ENCODE results near the gene ATP1A3.
"Not testable (repeated sequence)": the region's sequence is repeated elsewhere in the genome, so short reads cannot be mapped to it uniquely, and the experiment has no call there.

The ATP1A3 gene

DNA sequence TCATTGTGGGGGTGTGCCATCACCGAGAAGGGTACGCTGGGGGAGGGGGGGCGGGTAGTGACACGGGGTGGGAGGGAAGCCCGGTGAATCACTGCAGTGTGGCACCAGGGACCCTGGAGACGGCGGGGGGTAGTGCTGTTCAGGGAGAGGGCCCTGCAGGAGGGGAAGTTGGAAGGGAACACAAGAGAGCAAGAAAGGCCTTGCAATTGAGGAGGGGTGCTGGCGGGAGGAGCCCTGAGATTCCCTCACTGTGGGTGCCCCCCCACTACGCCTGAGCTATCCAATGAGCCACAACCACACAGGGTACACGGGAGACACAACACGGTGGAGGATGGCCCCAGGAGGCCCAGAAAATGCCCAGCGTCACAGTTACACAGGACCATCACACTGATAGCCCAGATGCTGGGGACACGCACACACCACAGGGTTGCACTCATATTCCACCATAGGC lies 516 bp upstream of the ATP1A3 start:
- H3K9ac ChIP-seq = no peak overlapping the region

DNA sequence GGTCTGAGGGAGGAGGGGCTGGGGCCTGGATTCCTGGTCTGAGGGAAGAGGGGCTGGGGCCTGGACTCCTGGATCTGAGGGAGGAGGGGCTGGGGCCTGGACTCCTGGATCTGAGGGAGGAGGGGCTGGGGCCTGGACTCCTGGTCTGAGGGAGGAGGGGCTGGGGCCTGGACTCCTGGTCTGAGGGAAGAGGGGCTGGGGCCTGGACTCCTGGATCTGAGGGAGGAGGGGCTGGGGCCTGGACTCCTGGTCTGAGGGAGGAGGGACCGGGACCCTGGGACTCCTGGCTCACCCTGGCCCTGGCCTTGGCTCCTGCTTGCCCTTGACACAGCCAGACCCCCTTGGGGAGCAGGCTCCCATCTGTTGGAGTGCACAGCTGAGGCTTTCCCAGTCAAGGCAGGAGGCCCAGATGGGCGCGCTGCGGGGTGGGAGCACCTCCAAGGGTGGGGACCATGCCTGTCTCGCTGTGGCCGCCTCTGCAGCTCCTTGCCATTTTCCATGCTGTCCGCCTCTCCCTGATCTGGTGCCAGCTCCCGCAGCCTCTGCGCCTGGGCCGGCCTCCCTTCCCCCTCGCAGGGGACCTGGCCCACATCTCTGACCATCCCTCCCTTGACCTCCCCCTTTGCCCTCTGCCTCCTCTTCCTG lies 2.0 kb downstream of the ATP1A3 start:
- H3K27ac ChIP-seq; H3K4me3 ChIP-seq (ENCODE audit: low read depth, low read length); H3K27me3 ChIP-seq (ENCODE audit: control insufficient read depth, insufficient read depth, low read length); H3K4me2 ChIP-seq (ENCODE audit: low read length); H3K79me2 ChIP-seq; H2AFZ ChIP-seq; H3K9ac ChIP-seq; H3K36me3 ChIP-seq (ENCODE audit: control insufficient read depth, insufficient read depth, low read length); H3K9me3 ChIP-seq (ENCODE audit: control insufficient read depth, low read length): not testable (repeated sequence)
- H3K4me1 ChIP-seq = peaks cover 18% of the 10 kb centered on the region

More for the DNA sequence above, 516 bp upstream of the ATP1A3 start:
- Histone ChIP-seq H3K4me1 (peaks cover 33% of the 10 kb centered on the region), H3K27ac (no peak overlapping the region), H3K4me2 (ENCODE audit: low read length) (no peak overlapping the region), H3K79me2 (no peaks in the 10 kb centered on the region), H3K36me3 (ENCODE audit: control insufficient read depth, insufficient read depth, low read length) (no peaks in the 10 kb centered on the region), H2AFZ (no peak overlapping the region), H3K4me3 (ENCODE audit: low read depth, low read length) (no peak overlapping the region), H3K27me3 (ENCODE audit: control insufficient read depth, insufficient read depth, low read length) (no peaks in the 10 kb centered on the region), H3K9me3 (ENCODE audit: control insufficient read depth, low read length) (no peaks in the 10 kb centered on the region)
- TF ChIP-seq, protein P1, sequence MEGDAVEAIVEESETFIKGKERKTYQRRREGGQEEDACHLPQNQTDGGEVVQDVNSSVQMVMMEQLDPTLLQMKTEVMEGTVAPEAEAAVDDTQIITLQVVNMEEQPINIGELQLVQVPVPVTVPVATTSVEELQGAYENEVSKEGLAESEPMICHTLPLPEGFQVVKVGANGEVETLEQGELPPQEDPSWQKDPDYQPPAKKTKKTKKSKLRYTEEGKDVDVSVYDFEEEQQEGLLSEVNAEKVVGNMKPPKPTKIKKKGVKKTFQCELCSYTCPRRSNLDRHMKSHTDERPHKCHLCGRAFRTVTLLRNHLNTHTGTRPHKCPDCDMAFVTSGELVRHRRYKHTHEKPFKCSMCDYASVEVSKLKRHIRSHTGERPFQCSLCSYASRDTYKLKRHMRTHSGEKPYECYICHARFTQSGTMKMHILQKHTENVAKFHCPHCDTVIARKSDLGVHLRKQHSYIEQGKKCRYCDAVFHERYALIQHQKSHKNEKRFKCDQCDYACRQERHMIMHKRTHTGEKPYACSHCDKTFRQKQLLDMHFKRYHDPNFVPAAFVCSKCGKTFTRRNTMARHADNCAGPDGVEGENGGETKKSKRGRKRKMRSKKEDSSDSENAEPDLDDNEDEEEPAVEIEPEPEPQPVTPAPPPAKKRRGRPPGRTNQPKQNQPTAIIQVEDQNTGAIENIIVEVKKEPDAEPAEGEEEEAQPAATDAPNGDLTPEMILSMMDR (IDR thresholded peaks at IDR 0.05) = no peak

DNA sequence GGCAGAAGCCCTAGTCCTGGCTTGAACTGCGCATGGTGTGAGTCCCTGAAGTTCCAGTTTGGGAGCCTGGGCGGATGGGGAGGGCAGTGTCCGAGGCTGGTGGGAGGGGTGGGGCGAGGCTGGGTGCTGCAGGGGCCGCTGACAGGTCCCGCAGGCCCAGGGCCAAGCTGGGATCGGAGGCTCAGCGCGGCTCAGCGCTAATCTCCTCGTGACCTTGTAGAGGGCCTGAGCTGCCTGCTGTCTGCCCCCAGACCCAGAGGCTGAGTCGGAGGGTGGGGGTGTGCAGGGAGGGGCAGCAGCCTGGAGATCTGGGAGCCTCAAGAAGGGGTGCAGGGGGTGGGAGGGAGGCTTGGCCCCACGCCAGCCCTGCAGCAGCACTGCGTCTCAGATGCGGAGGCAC lies 3.0 kb downstream of the ATP1A3 start:
- Histone ChIP-seq H3K27ac (peak overlapping the region; percentile 9), H3K36me3 (ENCODE audit: control insufficient read depth, insufficient read depth, low read length) (no peaks in the 10 kb centered on the region), H3K27me3 (ENCODE audit: control insufficient read depth, insufficient read depth, low read length) (no peaks in the 10 kb centered on the region), H3K9ac (no peak overlapping the region), H3K79me2 (no peaks in the 10 kb centered on the region), H3K9me3 (ENCODE audit: control insufficient read depth, low read length) (no peaks in the 10 kb centered on the region), H2AFZ (no peak overlapping the region), H3K4me2 (ENCODE audit: low read length) (no peak overlapping the region), H3K4me3 (ENCODE audit: low read depth, low read length) (no peak overlapping the region), H3K4me1 (peaks cover 8% of the 10 kb centered on the region)
- TF ChIP-seq, protein P1 (IDR thresholded peaks at IDR 0.05) = no peak

DNA sequence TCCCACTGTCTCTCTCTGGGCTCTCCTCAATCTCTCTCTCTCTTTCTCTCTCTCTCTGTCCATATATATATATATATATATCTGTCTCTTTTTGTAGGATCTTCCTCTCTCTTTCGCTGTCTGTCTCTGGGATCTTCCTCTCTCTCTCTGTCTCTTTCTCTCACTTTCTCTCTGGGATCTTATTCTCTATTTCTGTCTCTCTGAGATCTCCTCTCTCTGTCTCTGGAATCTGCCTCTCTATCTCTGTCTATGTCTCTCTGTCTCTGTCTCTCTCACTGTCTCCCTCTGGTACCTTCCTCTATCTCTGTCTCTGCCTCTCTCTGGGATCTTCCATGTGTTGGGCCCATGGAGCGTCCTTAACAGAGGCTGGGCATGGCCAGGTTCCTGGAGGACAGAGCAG lies 3.4 kb downstream of the ATP1A3 start:
- TF ChIP-seq, protein P1 (IDR thresholded peaks at IDR 0.05) = no peak
- H3K4me3 ChIP-seq (ENCODE audit: low read depth, low read length) = no peak overlapping the region
- H3K9me3 ChIP-seq (ENCODE audit: control insufficient read depth, low read length) = no peaks in the 10 kb centered on the region
- peaks cover 7% of the 10 kb centered on the region for H3K4me1 ChIP-seq
- no peak overlapping the region for H3K9ac ChIP-seq
- H3K4me2 ChIP-seq (ENCODE audit: low read length) = no peak overlapping the region
- H3K36me3 ChIP-seq (ENCODE audit: control insufficient read depth, insufficient read depth, low read length) = no peaks in the 10 kb centered on the region
- no peak overlapping the region for H2AFZ ChIP-seq
- H3K27ac ChIP-seq = peak overlapping the region; percentile 9
- no peaks in the 10 kb centered on the region for H3K79me2 ChIP-seq
- H3K27me3 ChIP-seq (ENCODE audit: control insufficient read depth, insufficient read depth, low read length) = no peaks in the 10 kb centered on the region

DNA sequence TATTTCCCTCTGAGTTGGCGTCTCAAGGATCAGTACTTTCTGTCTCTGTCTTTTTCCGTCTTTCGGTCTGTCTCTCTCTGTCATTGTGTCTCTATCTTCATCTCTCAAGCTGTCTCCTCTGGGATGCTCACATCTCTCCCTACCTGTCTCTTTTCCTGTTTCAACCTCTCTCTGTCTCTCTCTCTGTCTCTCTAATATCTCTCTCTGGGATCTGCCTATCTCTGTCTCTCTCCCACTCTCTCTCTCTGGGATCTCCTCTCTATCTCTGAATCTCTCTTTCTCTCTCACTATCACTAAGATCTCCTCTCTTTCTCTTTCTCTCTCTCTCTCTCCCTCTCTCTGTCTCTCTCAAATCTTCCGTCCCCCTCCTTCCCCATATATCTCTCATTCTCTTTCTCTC lies 4.0 kb downstream of the ATP1A3 start:
- Histone ChIP-seq H3K4me3 (ENCODE audit: low read depth, low read length) (no peak overlapping the region), H3K9me3 (ENCODE audit: control insufficient read depth, low read length) (no peaks in the 10 kb centered on the region), H3K36me3 (ENCODE audit: control insufficient read depth, insufficient read depth, low read length) (no peaks in the 10 kb centered on the region), H3K27ac (no peak overlapping the region), H3K9ac (no peak overlapping the region), H3K4me2 (ENCODE audit: low read length) (no peak overlapping the region), H3K4me1 (peaks cover 7% of the 10 kb centered on the region), H3K27me3 (ENCODE audit: control insufficient read depth, insufficient read depth, low read length) (no peaks in the 10 kb centered on the region), H3K79me2 (no peaks in the 10 kb centered on the region), H2AFZ (no peak overlapping the region)
- TF ChIP-seq, protein P1 (IDR thresholded peaks at IDR 0.05) = no peak

All from parathyroid adenoma (tissue), 2 donors.